Right lobe of liver (tissue), 4 donors: ENCODE data around the gene BANK1.

Source experiments
- CTCF ChIP-seq, 4 donors: fragments of 200-600 bp in 3 of 4; fragments of 450-650 bp in 1 of 4; IDR thresholded peaks; one replicate each; pipeline versions ENCODE4 v1.5.1 to v1.8.0; 2016 to 2022; ENCODE audit warnings: antibody characterized with exemption in 4 of 4, mild to moderate bottlenecking in 2 of 4
- POLR2A ChIP-seq: fragments of 450-650 bp; IDR thresholded peaks from one replicate; pipeline ENCODE4 v1.6.1; 2017; ENCODE audit warnings: antibody characterized with exemption, mild to moderate bottlenecking
- donor health status: DM: no; HTN: no; CAD: no.
- donor health status: DM: no; HTN: no; CAD: no.
- donor health status: DM: no; HTN: yes; CAD: no.

- TF ChIP-seq CTCF (IDR thresholded peaks at IDR 0.05) (no peak), POLR2A (no peak)
Measured at GRCh38 chr4:101865501-101866062, 75.1 kb downstream of the BANK1 start.
